Keratinocyte (primary cell): ENCODE data around the gene GBGT1. TPM values are rescaled to one million over a fixed set of nuclear protein-coding genes. Genes with fewer than 3 reads are reported as not detected.

Experiments
- DNase-seq: peaks from one replicate; pipeline ENCODE4 v3.0.0-alpha.2; 2011; ENCODE audit warnings: low read depth, missing footprints, low spot score
- FAIRE-seq: peaks from 2 replicates; lab custom pipeline; 2011; peaks lifted over from hg19 to GRCh38; lab: Jason Lieb, UNC
- H2AFZ ChIP-seq: 2 replicates; pipeline ENCODE4 v1.6.0; 2012; ENCODE audit warnings: low read length, control low read depth, inconsistent platforms; ENCODE audit not compliant: control insufficient read depth
- H3K27ac ChIP-seq: 2 replicates; pipeline ENCODE4 v1.5.1; 2011; ENCODE audit warnings: low read length; ENCODE audit not compliant: control insufficient read depth, insufficient read depth
- H3K27me3 ChIP-seq: 3 replicates; pipeline ENCODE4 v1.6.0; 2011; ENCODE audit warnings: low read length; ENCODE audit not compliant: control insufficient read depth, insufficient read depth; ENCODE audit errors: extremely low read depth
- H3K36me3 ChIP-seq, 2 experiments: 2 replicates in 1 of 2; 3 replicates in 1 of 2; pipeline ENCODE4 v1.5.1; 2011; ENCODE audit warnings: low read length in 2 of 2, mild to moderate bottlenecking in 1 of 2; ENCODE audit not compliant: control insufficient read depth in 2 of 2, insufficient read depth in 2 of 2; ENCODE audit errors: extremely low read depth in 1 of 2
- H3K4me1 ChIP-seq: 3 replicates; pipeline ENCODE4 v1.5.1; 2011; ENCODE audit warnings: low read length; ENCODE audit not compliant: control insufficient read depth, insufficient read depth; ENCODE audit errors: extremely low read depth
- H3K4me2 ChIP-seq: 3 replicates; pipeline ENCODE4 v1.6.0; 2011; ENCODE audit warnings: low read depth, low read length; ENCODE audit not compliant: control insufficient read depth, insufficient read depth; ENCODE audit errors: extremely low read depth
- H3K4me3 ChIP-seq, 3 experiments: fragments of 200-600 bp in 1 of 3; sonication (generic) in 1 of 3; 2 replicates in 2 of 3; 3 replicates in 1 of 3; pipeline ENCODE4 v1.5.1; 2011 to 2016; ENCODE audit warnings: low read length in 3 of 3, mild to moderate bottlenecking in 3 of 3, control low read depth in 2 of 3, inconsistent platforms in 1 of 3, low read depth in 1 of 3, mixed read lengths in 1 of 3, mixed run types in 1 of 3, moderate library complexity in 1 of 3; ENCODE audit not compliant: control insufficient read depth in 2 of 3, insufficient read depth in 2 of 3; ENCODE audit errors: extremely low read depth in 1 of 3
- H3K79me2 ChIP-seq: 2 replicates; pipeline ENCODE4 v1.6.0; 2012; ENCODE audit warnings: low read length; ENCODE audit not compliant: control insufficient read depth, insufficient read depth
- H3K9ac ChIP-seq: 3 replicates; pipeline ENCODE4 v1.6.0; 2011; ENCODE audit warnings: low read length; ENCODE audit not compliant: control insufficient read depth, insufficient read depth; ENCODE audit errors: extremely low read depth
- H3K9me1 ChIP-seq: 3 replicates; pipeline ENCODE4 v1.6.0; 2011; ENCODE audit warnings: low read length; ENCODE audit not compliant: control insufficient read depth, insufficient read depth; ENCODE audit errors: extremely low read depth
- H3K9me3 ChIP-seq: 2 replicates; pipeline ENCODE4 v1.5.1; 2012; ENCODE audit warnings: low read depth, low read length; ENCODE audit not compliant: control insufficient read depth
- H4K20me1 ChIP-seq: 3 replicates; pipeline ENCODE4 v1.6.0; 2011; ENCODE audit warnings: low read length; ENCODE audit not compliant: control insufficient read depth, insufficient read depth; ENCODE audit errors: extremely low read depth
- EZH2 ChIP-seq: IDR thresholded peaks from one replicate; pipeline ENCODE4 v1.6.1; 2012; ENCODE audit warnings: inconsistent platforms, mild to moderate bottlenecking, low read length, moderate library complexity
- dilution Hi-C: fragments of 300-500 bp; cut with MboI; formaldehyde crosslinking; loops from one replicate; pipeline ENCODE4 v1.7.0; 2020; ENCODE audit warnings: low sequenced_read_pairs; ENCODE audit not compliant: extremely low pct_ligation_motif_present
- polyA plus RNA-seq, 5 experiments: library from polyadenylated mRNA; depleted of rRNA in 3 of 5; stranded (reverse) in 3 of 5; stranded (forward) in 1 of 5; unstranded in 1 of 5; fragments of >200 nt; gene quantifications; 1 replicate in 1 of 5; 2 replicates in 3 of 5; 3 replicates in 1 of 5; pipeline versions ENCODE4 v1.2.1 to v1.2.3, GENCODE V29; 2011 to 2012; ENCODE audit warnings: missing spikeins in 2 of 5, low read depth in 1 of 5, low replicate concordance in 1 of 5
- TF ChIP-seq, protein P1 (sequence below), 3 experiments: IDR thresholded peaks in 1 of 3; conservative IDR thresholded peaks in 1 of 3; optimal IDR thresholded peaks in 1 of 3; 2 replicates in 2 of 3; 3 replicates in 1 of 3; pipeline versions ENCODE3 to v1.5.1; 2011; ENCODE audit warnings: low read length in 3 of 3, mild to moderate bottlenecking in 3 of 3, moderate library complexity in 2 of 3, control low read depth in 1 of 3, inconsistent platforms in 1 of 3; ENCODE audit not compliant: insufficient read depth in 2 of 3; ENCODE audit errors: extremely low read depth in 1 of 3

The GBGT1 gene
- polyA plus RNA-seq, 1 donor (not counting 4 experiments of a cell fraction or from before 2014, with no cell fraction given) = 0.54 TPM

DNA sequence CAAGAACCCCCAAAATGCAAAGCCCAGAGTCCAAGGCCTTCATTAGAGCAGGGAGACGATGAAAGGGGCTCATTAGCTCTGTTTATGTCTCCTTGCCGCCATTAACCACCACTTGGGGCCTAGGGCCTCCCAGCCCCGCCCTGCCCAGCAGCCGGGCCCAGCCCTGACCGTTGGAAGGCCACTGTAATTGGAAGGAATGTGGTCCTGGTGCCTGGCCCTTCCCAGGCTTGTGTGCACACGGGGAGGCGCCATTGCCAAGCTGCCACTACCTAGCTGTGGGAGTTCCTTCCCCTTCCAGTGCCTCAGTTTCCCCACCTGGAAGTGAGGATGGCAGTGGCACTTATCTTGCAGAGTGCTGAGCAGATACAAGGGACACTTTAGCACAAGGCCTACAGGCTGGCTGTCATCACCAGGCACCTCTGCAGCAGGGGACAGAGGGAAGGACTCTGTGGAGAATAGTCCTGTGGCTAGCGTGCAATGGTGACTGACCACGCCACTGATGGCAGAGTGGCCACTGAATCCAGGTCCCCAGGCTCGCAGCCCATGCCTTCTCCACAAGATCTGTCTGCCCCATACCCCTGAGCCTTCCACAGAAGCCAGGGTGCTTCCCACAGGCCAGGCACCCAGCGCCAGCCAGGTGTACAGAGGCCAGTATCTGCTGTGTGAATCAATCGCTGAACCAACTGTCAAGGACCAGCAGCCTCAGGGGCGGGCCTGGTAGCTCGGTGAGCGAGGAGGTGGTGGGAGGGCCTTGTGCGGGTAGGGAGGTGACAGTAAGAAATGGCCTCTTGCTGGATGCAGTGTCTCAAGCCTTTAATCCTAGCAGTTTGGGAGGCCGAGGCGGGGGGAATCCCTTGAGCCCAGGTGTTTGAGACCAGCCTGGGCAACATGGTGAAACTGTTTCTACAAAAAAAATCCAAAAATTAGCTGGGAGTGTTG is 20.8 kb downstream of the GBGT1 start:
- H3K4me3 ChIP-seq = no peak overlapping the region
- H3K4me2 ChIP-seq = no peak overlapping the region
- DNase-seq (no peak), FAIRE-seq (no peak)
- H3K9me3 ChIP-seq = no peaks in the 10 kb centered on the region
- H2AFZ ChIP-seq = no peak overlapping the region
- H3K27ac ChIP-seq = no peak overlapping the region
- H3K4me1 ChIP-seq = peaks cover 19% of the 10 kb centered on the region
- H3K27me3 ChIP-seq = no peaks in the 10 kb centered on the region
- TF ChIP-seq EZH2 = no peak
- TF ChIP-seq, protein P1, sequence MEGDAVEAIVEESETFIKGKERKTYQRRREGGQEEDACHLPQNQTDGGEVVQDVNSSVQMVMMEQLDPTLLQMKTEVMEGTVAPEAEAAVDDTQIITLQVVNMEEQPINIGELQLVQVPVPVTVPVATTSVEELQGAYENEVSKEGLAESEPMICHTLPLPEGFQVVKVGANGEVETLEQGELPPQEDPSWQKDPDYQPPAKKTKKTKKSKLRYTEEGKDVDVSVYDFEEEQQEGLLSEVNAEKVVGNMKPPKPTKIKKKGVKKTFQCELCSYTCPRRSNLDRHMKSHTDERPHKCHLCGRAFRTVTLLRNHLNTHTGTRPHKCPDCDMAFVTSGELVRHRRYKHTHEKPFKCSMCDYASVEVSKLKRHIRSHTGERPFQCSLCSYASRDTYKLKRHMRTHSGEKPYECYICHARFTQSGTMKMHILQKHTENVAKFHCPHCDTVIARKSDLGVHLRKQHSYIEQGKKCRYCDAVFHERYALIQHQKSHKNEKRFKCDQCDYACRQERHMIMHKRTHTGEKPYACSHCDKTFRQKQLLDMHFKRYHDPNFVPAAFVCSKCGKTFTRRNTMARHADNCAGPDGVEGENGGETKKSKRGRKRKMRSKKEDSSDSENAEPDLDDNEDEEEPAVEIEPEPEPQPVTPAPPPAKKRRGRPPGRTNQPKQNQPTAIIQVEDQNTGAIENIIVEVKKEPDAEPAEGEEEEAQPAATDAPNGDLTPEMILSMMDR (optimal IDR thresholded peaks at IDR 0.05 in 1 of 3, IDR thresholded peaks at IDR 0.05 in 1 of 3, conservative IDR thresholded peaks at IDR 0.05 in 1 of 3; ENCODE audit: extremely low read depth in 1 of 3, insufficient read depth in 2 of 3, low read length in 3 of 3) = no peak
- peaks cover 53% of the 10 kb centered on the region for H4K20me1 ChIP-seq
- peaks cover 55% of the 10 kb centered on the region for H3K79me2 ChIP-seq
- H3K9ac ChIP-seq = no peak overlapping the region
- H3K9me1 ChIP-seq = no peaks in the 10 kb centered on the region
- H3K36me3 ChIP-seq = peaks cover 0 to 8% of the 10 kb centered on the region in 2 experiments
- dilution Hi-C loops = no loop called here

DNA sequence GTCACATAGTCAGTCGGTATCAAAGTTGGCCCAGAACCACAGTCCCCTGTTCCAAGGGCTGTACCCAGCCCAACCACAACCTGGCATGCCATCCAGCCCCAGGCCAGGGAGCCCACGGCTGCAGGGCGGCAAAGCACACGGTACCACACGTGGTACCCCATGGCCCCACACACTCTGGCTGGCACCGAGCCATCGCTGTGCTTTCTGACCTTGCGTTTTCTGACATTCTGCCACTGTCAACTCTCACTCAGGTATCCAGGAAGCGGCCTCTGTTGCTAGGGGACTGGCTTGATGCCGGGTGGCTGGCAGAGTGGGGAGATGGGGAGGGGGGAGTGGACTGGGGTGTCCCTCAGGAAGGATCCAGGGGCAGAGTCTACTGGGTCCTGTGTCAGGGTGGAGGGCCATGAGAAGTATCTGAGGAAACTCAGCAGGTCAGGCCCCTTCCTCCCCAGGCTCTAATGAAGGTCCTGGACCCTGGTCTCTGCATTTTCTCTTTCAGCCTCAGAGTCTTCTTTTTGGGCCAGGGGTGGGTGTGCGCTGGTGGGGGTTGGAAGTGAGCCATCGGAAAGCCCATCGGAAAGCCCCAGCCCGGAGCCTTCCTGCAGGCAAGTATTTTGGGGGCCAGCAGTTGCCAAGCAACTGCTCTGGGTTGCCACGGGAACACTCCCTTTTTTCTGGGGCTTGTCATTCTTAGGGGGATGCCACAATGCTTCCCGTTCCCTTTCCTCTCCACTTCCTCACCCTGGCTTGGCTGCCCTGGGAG is 21.7 kb downstream of the GBGT1 start:
- peaks cover 52% of the 10 kb centered on the region for H3K79me2 ChIP-seq
- H3K4me2 ChIP-seq = no peak overlapping the region
- H3K36me3 ChIP-seq = peaks cover 0 to 7% of the 10 kb centered on the region in 2 experiments
- H2AFZ ChIP-seq = no peak overlapping the region
- no peak for TF ChIP-seq EZH2
- TF ChIP-seq, protein P1 (optimal IDR thresholded peaks at IDR 0.05 in 1 of 3, IDR thresholded peaks at IDR 0.05 in 1 of 3, conservative IDR thresholded peaks at IDR 0.05 in 1 of 3; ENCODE audit: extremely low read depth in 1 of 3, insufficient read depth in 2 of 3, low read length in 3 of 3) = no peak
- peaks cover 10% of the 10 kb centered on the region for H3K4me1 ChIP-seq
- no peak overlapping the region for H3K27ac ChIP-seq
- H3K9ac ChIP-seq = no peak overlapping the region
- DNase-seq (no peak), FAIRE-seq (no peak)
- no peaks in the 10 kb centered on the region for H3K27me3 ChIP-seq
- H3K9me1 ChIP-seq = no peaks in the 10 kb centered on the region
- no peaks in the 10 kb centered on the region for H3K9me3 ChIP-seq
- H4K20me1 ChIP-seq = peaks cover 53% of the 10 kb centered on the region
- no peak overlapping the region for H3K4me3 ChIP-seq
- dilution Hi-C loops = no loop called here
